Measurements from ENCODE around the gene FNBP1. TPM values are rescaled to one million over a fixed set of nuclear protein-coding genes. Genes with fewer than 3 reads are reported as not detected.

The FNBP1 gene
- total RNA-seq, 1 experiment from 2014 or later: 36.5 TPM

GRCh38 chr9:129953736-129954135 lies 89.3 kb downstream of the FNBP1 start:
- Histone ChIP-seq H4K5ac (ENCODE audit: insufficient read length, low read depth, low read length) (no peak overlapping the region), H3K4ac (ENCODE audit: low read depth, low read length) (no peak overlapping the region), H2AFZ (ENCODE audit: low read length) (no peak overlapping the region), H3K9ac (ENCODE audit: extremely low read depth, insufficient read length, low read length) (no peak overlapping the region), H2BK20ac (ENCODE audit: low read depth, low read length, poor library complexity, severe bottlenecking) (no peak overlapping the region), H3K9me3 (ENCODE audit: control insufficient read depth, low read depth, low read length) (no peaks in the 10 kb centered on the region), H4K91ac (ENCODE audit: insufficient read length, low read depth, low read length) (no peak overlapping the region), H3K79me1 (ENCODE audit: insufficient read depth, low read depth, low read length, poor library complexity, severe bottlenecking) (no peaks in the 10 kb centered on the region), H4K8ac (replicated peaks; ENCODE audit: insufficient read length, low read depth, low read length) (no peak overlapping the region), H2BK12ac (ENCODE audit: insufficient read length, low read depth, low read length) (no peak overlapping the region), H4K20me1 (ENCODE audit: control insufficient read depth, insufficient read depth, insufficient read length) (no peaks in the 10 kb centered on the region), H2BK120ac (ENCODE audit: low read depth, low read length, poor library complexity, severe bottlenecking) (no peak overlapping the region), H3K27ac (ENCODE audit: insufficient read length, low read depth, low read length) (no peak overlapping the region), H3K56ac (ENCODE audit: insufficient read length, low read depth, low read length) (no peak overlapping the region), H3T11ph (ENCODE audit: low read length) (no peak overlapping the region), H2AK5ac (ENCODE audit: insufficient read length, low read length) (no peak overlapping the region), H2BK15ac (ENCODE audit: low read depth, low read length) (no peak overlapping the region), H3K23ac (ENCODE audit: insufficient read length, low read depth, low read length) (no peak overlapping the region), H3K27me3 (ENCODE audit: insufficient read depth, low read length) (no peaks in the 10 kb centered on the region), H3K4me2 (ENCODE audit: insufficient read depth, insufficient read length, low read length) (no peak overlapping the region), H3K23me2 (ENCODE audit: insufficient read length, low read depth, low read length, poor library complexity, severe bottlenecking) (no peaks in the 10 kb centered on the region), H3K4me1 (ENCODE audit: insufficient read depth, low read length) (no peaks in the 10 kb centered on the region), H2BK5ac (ENCODE audit: insufficient read length, low read length) (no peak overlapping the region), H3K18ac (ENCODE audit: insufficient read length, low read depth, low read length) (no peak overlapping the region), H3K79me2 (ENCODE audit: insufficient read depth, low read length) (no peaks in the 10 kb centered on the region), H3K14ac (ENCODE audit: insufficient read depth, low read length) (no peak overlapping the region)
- WGBS (ENCODE audit: extremely low coverage, insufficient read length, low lambda C conversion rate): 100% methylated on average over 1 of the region's 1 CpG
- DNase-seq: no peak
- Mint-ChIP-seq H3K27me3 (ENCODE audit: low read depth) (no peaks in the 10 kb centered on the region), H3K4me1 (0 out of 4 replicates have a peak, but pooled peaks cover 0 to 3% of the 10 kb centered on the region in 2 experiments), H3K9me3 (no peaks in the 10 kb centered on the region), H3K4me3 (no peak overlapping the region), H3K36me3 (ENCODE audit: insufficient read depth in 1 of 3, low read depth in 3 of 3) (peaks cover 9 to 29% (median 18%) of the 10 kb centered on the region in 3 experiments), H3K27ac (no peak overlapping the region)
- TF ChIP-seq CTCF (conservative IDR thresholded peaks at IDR 0.05): no peak
